Stimulated activated CD4-positive, alpha-beta T cell treated with anti-CD3 and anti-CD28 coated beads, Interleukin-12 subunit alpha, Interleukin-12 subunit beta, amount 100 ng/mL, for 48 hours (primary cell): Measurements from ENCODE around the gene CD300LF.

Experiments used
- DNase-seq, 3 donors: peaks; one replicate each; pipeline ENCODE4 v3.0.0-alpha.2; 2020; ENCODE audit warnings: low read depth in 2 of 3, low spot score in 1 of 3

Gene CD300LF

GRCh38 chr17:74712756-74713155 is at the start of gene CD300LF:
Gene CD300LF (minus strand): TSS chr17:74712923. CDS start chr17:74712866, 57 bp downstream.
- no peak for DNase-seq

GRCh38 chr17:74761931-74762330 is 49.2 kb upstream of the CD300LF start:
- no peak for DNase-seq

- no peak for DNase-seq
Measured at GRCh38 chr17:74761419-74761818, 48.7 kb upstream of the CD300LF start.

- DNase-seq: no peak
Measured at GRCh38 chr17:74760404-74761105, 47.8 kb upstream of the CD300LF start.

- DNase-seq: no peak
Measured at GRCh38 chr17:74759941-74760340, 47.2 kb upstream of the CD300LF start.

GRCh38 chr17:74759243-74759801 is 46.6 kb upstream of the CD300LF start:
- no peak for DNase-seq

GRCh38 chr17:74758848-74759168 is 46.1 kb upstream of the CD300LF start:
- no peak for DNase-seq

- DNase-seq: no peak
Measured at GRCh38 chr17:74757931-74758847, 45.5 kb upstream of the CD300LF start.

- DNase-seq: no peak
Measured at GRCh38 chr17:74757502-74757901, 44.8 kb upstream of the CD300LF start.

GRCh38 chr17:74756891-74757290 is 44.2 kb upstream of the CD300LF start:
- no peak for DNase-seq

GRCh38 chr17:74755533-74755932 is 42.8 kb upstream of the CD300LF start:
- DNase-seq: no peak

- DNase-seq: no peak
Measured at GRCh38 chr17:74754832-74755231, 42.1 kb upstream of the CD300LF start.

- DNase-seq: no peak
Measured at GRCh38 chr17:74752822-74753401, 40.2 kb upstream of the CD300LF start.

- no peak for DNase-seq
Measured at GRCh38 chr17:74752415-74752814, 39.7 kb upstream of the CD300LF start.

- no peak for DNase-seq
Measured at GRCh38 chr17:74750327-74751069, 37.8 kb upstream of the CD300LF start.

- DNase-seq: no peak
Measured at GRCh38 chr17:74750039-74750326, 37.3 kb upstream of the CD300LF start.

- DNase-seq: no peak
Measured at GRCh38 chr17:74749279-74750038, 36.7 kb upstream of the CD300LF start.

GRCh38 chr17:74748529-74749278 is 36.0 kb upstream of the CD300LF start, which contains the start of gene NHERF1:
Gene NHERF1 (plus strand): TSS chr17:74748628. CDS start chr17:74748847, 219 bp downstream.
- peak; percentile 85 to 95 (median 86) for DNase-seq

- no peak for DNase-seq
Measured at GRCh38 chr17:74748279-74748528, 35.5 kb upstream of the CD300LF start.

GRCh38 chr17:74746922-74747321 is 34.2 kb upstream of the CD300LF start:
- DNase-seq: no peak
